IMR-90 (cell line): ENCODE measurements around the gene C17orf78. TPM values are rescaled to one million over a fixed set of nuclear protein-coding genes. Genes with fewer than 3 reads are reported as not detected.

Source experiments
- ATAC-seq: fragments of 200-7000 bp; cut with Tn5 transposase; 2 replicates; pipeline ENCODE4 v1.9.1; 2020; ENCODE audit warnings: low read depth, mild to moderate bottlenecking, moderate library complexity
- BruUV-seq: library from RNA; stranded (reverse); fragments of 400-500 nt; replicated peaks from 2 replicates; lab custom pipeline; 2021; lab: Mats Ljungman, UMichigan
- CTCF ChIA-PET: fragments of 300-600 bp; formaldehyde crosslinking; extraction: SDS; loops from one replicate; lab custom pipeline; 2021; ENCODE audit warnings: antibody characterized with exemption; lab: Yijun Ruan, JAX
- POLR2A ChIA-PET: fragments of 300-600 bp; sonication (Branson Sonifier 250); formaldehyde crosslinking; loops from one replicate; lab custom pipeline; 2022; ENCODE audit warnings: antibody characterized with exemption; ENCODE audit not compliant: unreplicated experiment; lab: Charles Lee
- DNase-seq: peaks from one replicate; pipeline ENCODE4 v3.0.0; 2013
- H2AFZ ChIP-seq: replicated peaks from 2 replicates; pipeline ENCODE3; 2013; ENCODE audit warnings: low read length, mild to moderate bottlenecking; ENCODE audit not compliant: poor library complexity
- H2AK5ac ChIP-seq: 2 replicates; pipeline ENCODE4 v1.6.1; 2013; ENCODE audit warnings: low read depth, low read length, inconsistent platforms
- H2AK9ac ChIP-seq: replicated peaks from 2 replicates; pipeline ENCODE3; 2013; ENCODE audit warnings: mild to moderate bottlenecking, low read depth, low read length, moderate library complexity; ENCODE audit not compliant: poor library complexity
- H2BK120ac ChIP-seq: 2 replicates; pipeline ENCODE4 v1.6.1; 2013; ENCODE audit warnings: low read depth, low read length, inconsistent platforms
- H2BK15ac ChIP-seq: 3 replicates; pipeline ENCODE4 v1.6.1; 2013; ENCODE audit warnings: low read depth, low read length, inconsistent platforms
- H2BK20ac ChIP-seq: 2 replicates; pipeline ENCODE4 v1.6.1; 2013; ENCODE audit warnings: low read depth, mild to moderate bottlenecking, inconsistent platforms, low read length, moderate library complexity
- H2BK5ac ChIP-seq: 2 replicates; pipeline ENCODE4 v1.6.1; 2013; ENCODE audit warnings: mild to moderate bottlenecking, low read depth, low read length, inconsistent platforms; ENCODE audit not compliant: poor library complexity, severe bottlenecking
- H3K14ac ChIP-seq: replicated peaks from 2 replicates; pipeline ENCODE4 v1.6.1; 2013; ENCODE audit warnings: low read depth, low read length, inconsistent platforms
- H3K18ac ChIP-seq: 2 replicates; pipeline ENCODE4 v1.6.1; 2013; ENCODE audit warnings: low read depth, low read length, control low read depth
- H3K23ac ChIP-seq: 2 replicates; pipeline ENCODE4 v1.6.1; 2013; ENCODE audit warnings: low read depth, low read length, inconsistent platforms
- H3K27ac ChIP-seq: 2 replicates; pipeline ENCODE4 v1.5.1; 2013; ENCODE audit warnings: mild to moderate bottlenecking, control low read depth, low read length; ENCODE audit not compliant: insufficient read depth
- H3K27me3 ChIP-seq: 2 replicates; pipeline ENCODE4 v1.6.1; 2013; ENCODE audit warnings: low read length; ENCODE audit not compliant: control insufficient read depth, insufficient read depth
- H3K36me3 ChIP-seq: 2 replicates; pipeline ENCODE4 v1.6.1; 2013; ENCODE audit warnings: low read length, mixed read lengths; ENCODE audit not compliant: control insufficient read depth, insufficient read depth
- H3K4ac ChIP-seq: 2 replicates; pipeline ENCODE4 v1.6.1; 2013; ENCODE audit warnings: low read depth, low read length, inconsistent platforms
- H3K4me1 ChIP-seq: 2 replicates; pipeline ENCODE4 v1.6.1; 2013; ENCODE audit warnings: low read length, mixed read lengths; ENCODE audit not compliant: control insufficient read depth, insufficient read depth
- H3K4me2 ChIP-seq: 2 replicates; pipeline ENCODE4 v1.6.1; 2013; ENCODE audit warnings: low read depth, mild to moderate bottlenecking, control low read depth, low read length, moderate library complexity
- H3K4me3 ChIP-seq: 2 replicates; pipeline ENCODE4 v1.5.1; 2013; ENCODE audit warnings: low read depth, mild to moderate bottlenecking, control low read depth, low read length, moderate library complexity; ENCODE audit not compliant: insufficient read depth
- H3K56ac ChIP-seq: 2 replicates; pipeline ENCODE4 v1.6.1; 2013; ENCODE audit warnings: low read length, inconsistent platforms; ENCODE audit not compliant: insufficient read depth; ENCODE audit errors: extremely low read depth
- H3K79me1 ChIP-seq, 2 experiments: 2 replicates each; pipeline ENCODE4 v1.6.1; 2013; ENCODE audit warnings: low read length in 2 of 2, inconsistent platforms in 1 of 2, low read depth in 1 of 2
- H3K9ac ChIP-seq: 2 replicates; pipeline ENCODE4 v1.6.1; 2013; ENCODE audit warnings: low read depth, low read length, control low read depth
- H3K9me1 ChIP-seq: 2 replicates; pipeline ENCODE4 v1.6.1; 2013; ENCODE audit warnings: low read length, inconsistent platforms; ENCODE audit not compliant: insufficient read depth
- H3K9me3 ChIP-seq: 2 replicates; pipeline ENCODE4 v1.6.1; 2013; ENCODE audit warnings: low read length; ENCODE audit not compliant: control insufficient read depth, insufficient read depth
- H4K20me1 ChIP-seq: 2 replicates; pipeline ENCODE4 v1.6.1; 2013; ENCODE audit warnings: low read length, inconsistent platforms; ENCODE audit not compliant: insufficient read depth
- H4K5ac ChIP-seq: 2 replicates; pipeline ENCODE4 v1.6.1; 2013; ENCODE audit warnings: mild to moderate bottlenecking, low read depth, low read length, control low read depth
- H4K8ac ChIP-seq, 2 experiments: 2 replicates each; pipeline ENCODE4 v1.6.1; 2013; ENCODE audit warnings: low read depth in 2 of 2, low read length in 2 of 2, control low read depth in 1 of 2, inconsistent platforms in 1 of 2
- H4K91ac ChIP-seq: 2 replicates; pipeline ENCODE4 v1.6.1; 2013; ENCODE audit warnings: low read depth, low read length, inconsistent platforms; ENCODE audit not compliant: insufficient read depth
- BHLHE40 ChIP-seq: fragments of 150-350 bp; IDR thresholded peaks from 2 replicates; pipeline ENCODE4 v1.6.1; 2016; ENCODE audit warnings: mild to moderate bottlenecking, low read depth, low read length
- CEBPB ChIP-seq: IDR thresholded peaks from 2 replicates; pipeline ENCODE4 v1.6.1; 2012; ENCODE audit warnings: low read depth, low read length, improper control_type of control experiment
- MAZ ChIP-seq: IDR thresholded peaks from 2 replicates; pipeline ENCODE4 v1.6.1; 2012; ENCODE audit warnings: low read depth, mild to moderate bottlenecking, low read length, improper control_type of control experiment, moderate library complexity, borderline replicate concordance
- MXI1 ChIP-seq: IDR thresholded peaks from 2 replicates; pipeline ENCODE4 v1.6.1; 2012; ENCODE audit warnings: low read depth, mild to moderate bottlenecking, low read length, moderate library complexity, borderline replicate concordance
- NFE2L2 ChIP-seq: fragments of 150-350 bp; IDR thresholded peaks from 2 replicates; pipeline ENCODE4 v1.6.1; 2016; ENCODE audit warnings: low read depth, mild to moderate bottlenecking, low read length
- POLR2A ChIP-seq: IDR thresholded peaks from 2 replicates; pipeline ENCODE4 v1.6.1; 2012; ENCODE audit warnings: mild to moderate bottlenecking, low read depth, low read length
- USF2 ChIP-seq: fragments of 150-350 bp; IDR thresholded peaks from 2 replicates; pipeline ENCODE4 v1.6.1; 2017; ENCODE audit warnings: mild to moderate bottlenecking, antibody characterized with exemption, low read length, low read depth
- WGBS, 2 experiments: methylation state at CpG; one replicate each; pipeline versions ENCODE4 v1.1.5 to v1.1.7; 2013; ENCODE audit warnings: missing lambda C conversion rate in 2 of 2; ENCODE audit not compliant: insufficient read length in 1 of 2; ENCODE audit errors: extremely low coverage in 2 of 2; 5-methylcytosine and 5-hydroxymethylcytosine counted together
- dilution Hi-C: fragments of 300-500 bp; cut with HindIII; formaldehyde crosslinking; loops from one replicate; pipeline ENCODE4 v1.14.3; 2018; ENCODE audit warnings: low sequenced_read_pairs; ENCODE audit not compliant: unreplicated experiment
- in situ Hi-C: fragments of 300-500 bp; cut with MboI; formaldehyde crosslinking; loops from 3 replicates; pipeline ENCODE4 v1.14.3; 2019; ENCODE audit warnings: low sequenced_read_pairs, inconsistent platforms, mixed read lengths
- intact Hi-C: fragments of 100-400 bp; cut with micrococcal nuclease; formaldehyde crosslinking; loops from 2 replicates; pipeline ENCODE4 v1.10.0; 2022
- polyA plus RNA-seq, 3 experiments: library from polyadenylated mRNA; depleted of rRNA; stranded (reverse); fragments of >200 nt; gene quantifications; 2 replicates each; pipeline ENCODE4 v1.2.3, GENCODE V29; 2012; ENCODE audit warnings: low replicate concordance in 1 of 3
- total RNA-seq: library from RNA; depleted of rRNA; stranded (reverse); fragments of >200 nt; gene quantifications from 2 replicates; pipeline ENCODE4 v1.2.3, GENCODE V29; 2012

Gene C17orf78
- total and polyA plus RNA-seq, 2 of the 4 experiments (the other 2 are of a cell fraction): not detected

- TF ChIP-seq USF2 (no peak), MXI1 (peak; percentile 74), MAZ (no peak), CEBPB (peak; percentile 90), BHLHE40 (0 out of 2 replicates have a peak, but pooled peaks have one; percentile 40), POLR2A (no peak)
These were observed 48.3 kb upstream of the C17orf78 start (continued) for GRCh38 chr17:37327341-37328090.

GRCh38 chr17:37338847-37339246 is 36.9 kb upstream of the C17orf78 start:
- H3K4me1 ChIP-seq: no peaks in the 10 kb centered on the region
- no peak overlapping the region for H3K56ac ChIP-seq
- H2AFZ ChIP-seq: no peak overlapping the region
- H3K23ac ChIP-seq: no peak overlapping the region
- H3K27ac ChIP-seq: no peak overlapping the region
- no peak overlapping the region for H3K4ac ChIP-seq
- no TSS peak for BruUV-seq
- no peak overlapping the region for H3K4me3 ChIP-seq
- H4K5ac ChIP-seq: no peak overlapping the region
- no peak for ATAC-seq
- no peak overlapping the region for H3K18ac ChIP-seq
- no peak overlapping the region for H2BK15ac ChIP-seq
- no peaks in the 10 kb centered on the region for H4K20me1 ChIP-seq
- no peak for TF ChIP-seq NFE2L2
- in situ Hi-C loops: no loop called here
- peaks cover 4% of the 10 kb centered on the region for H3K36me3 ChIP-seq
- H2AK9ac ChIP-seq: no peak overlapping the region
- H4K91ac ChIP-seq: no peak overlapping the region
- H4K8ac ChIP-seq: no peak overlapping the region
- H3K9ac ChIP-seq: no peak overlapping the region
- no peaks in the 10 kb centered on the region for H3K27me3 ChIP-seq
- H3K4me2 ChIP-seq: no peak overlapping the region
- ChIA-PET POLR2A (no interaction called here), CTCF (no interaction called here)
- H2AK5ac ChIP-seq: no peak overlapping the region
- no peak overlapping the region for H2BK120ac ChIP-seq
- WGBS, 2 experiments: no CpG with 5 or more reads among the region's 3 CpGs
- no peaks in the 10 kb centered on the region for H3K9me3 ChIP-seq
- no peak overlapping the region for H3K14ac ChIP-seq
- H2BK20ac ChIP-seq: no peak overlapping the region
- no peaks in the 10 kb centered on the region for H3K9me1 ChIP-seq
- peaks cover 0 to 33% of the 10 kb centered on the region in 2 experiments; a peak in 2 of 4 replicates for H3K79me1 ChIP-seq
- H2BK5ac ChIP-seq: no peak overlapping the region
- dilution Hi-C loops: no loop called here
- intact Hi-C loops: no loop called here
- no peak for DNase-seq
